ENCODE measurements around the gene TSPYL1.

DNA sequence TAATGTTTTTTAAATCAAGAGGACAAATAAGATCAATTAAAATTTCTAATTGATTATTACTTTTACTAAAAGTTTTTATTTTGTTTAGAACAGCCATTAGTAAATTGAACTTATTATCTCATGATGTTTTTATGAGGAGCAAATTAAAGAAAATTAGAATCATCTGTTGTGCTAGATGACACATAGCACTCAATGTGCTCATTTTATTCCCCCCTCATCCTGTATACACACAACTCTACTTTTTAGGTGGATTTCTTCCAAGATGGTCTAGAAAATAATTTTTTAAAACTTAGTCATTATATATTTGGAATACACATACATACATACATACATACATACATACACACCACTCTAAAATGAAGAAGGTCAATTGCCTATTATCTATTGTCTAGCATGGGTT, 29.3 kb upstream of the TSPYL1 start:
- TF ChIP-seq POLR2A (IDR thresholded peaks at IDR 0.05; ENCODE audit: low read length) (no peak), GATA1 (IDR thresholded peaks at IDR 0.05; ENCODE audit: low read depth, low read length) (no peak)

Measured in erythroblast (primary cell).